HepG2 (cell line): Measurements from ENCODE around the gene PLLP. TPM values are rescaled to one million over a fixed set of nuclear protein-coding genes. Genes with fewer than 3 reads are reported as not detected.
A peak's percentile ranks its signal among the peaks of the same experiment; 100 is the strongest.

ENCODE experiments used
- ATAC-seq: fragments of 200-7000 bp; cut with Tn5 transposase; 3 replicates; pipeline ENCODE4 v1.9.1; 2020; ENCODE audit warnings: mild to moderate bottlenecking, moderate library complexity
- BruUV-seq: library from RNA; stranded (reverse); fragments of 400-500 nt; replicated peaks from 2 replicates; lab custom pipeline; 2021; lab: Mats Ljungman, UMichigan
- CTCF ChIA-PET: fragments of 300-600 bp; formaldehyde crosslinking; extraction: SDS; loops from one replicate; lab custom pipeline; 2021; ENCODE audit warnings: low total read pairs, inconsistent platforms, low intra/inter-chr PET ratio; lab: Yijun Ruan, JAX
- POLR2A ChIA-PET: fragments of 350-600 bp; sonication (Branson Sonifier 250); formaldehyde crosslinking; loops from one replicate; lab custom pipeline; 2020; ENCODE audit warnings: antibody characterized with exemption, inconsistent platforms; lab: Yijun Ruan, JAX
- DNase-seq: peaks from one replicate; pipeline ENCODE4 v3.0.0-alpha.2; 2015; ENCODE audit warnings: low spot score
- FAIRE-seq: peaks from 3 replicates; lab custom pipeline; 2011; peaks lifted over from hg19 to GRCh38; lab: Jason Lieb, UNC
- H2AFZ ChIP-seq: one replicate; pipeline ENCODE4 v1.6.1; 2011; ENCODE audit warnings: low read length, inconsistent platforms
- H3K27ac ChIP-seq: fragments of 300-600 bp; 3 replicates; pipeline ENCODE4 v1.8.0; 2011; ENCODE audit warnings: mixed run types, mild to moderate bottlenecking, mixed read lengths, low read length, inconsistent platforms; ENCODE audit not compliant: insufficient read depth; ENCODE audit errors: extremely low read length
- H3K27me3 ChIP-seq, 2 experiments: fragments of 200-600 bp in 1 of 2; 2 replicates in 1 of 2; 3 replicates in 1 of 2; pipeline versions ENCODE4 v1.6.0 to v1.8.0; 2011; ENCODE audit warnings: low read length in 2 of 2, mild to moderate bottlenecking in 2 of 2, moderate library complexity in 2 of 2, inconsistent platforms in 1 of 2; ENCODE audit not compliant: insufficient read depth in 2 of 2, control insufficient read depth in 1 of 2
- H3K36me3 ChIP-seq, 2 experiments: fragments of 200-600 bp in 1 of 2; replicated peaks in 1 of 2; 2 replicates in 1 of 2; 3 replicates in 1 of 2; pipeline versions ENCODE4 v1.5.1 to v1.8.0; 2011; ENCODE audit warnings: low read length in 2 of 2, inconsistent platforms in 1 of 2; ENCODE audit not compliant: insufficient read depth in 2 of 2, control insufficient read depth in 1 of 2
- H3K4me1 ChIP-seq: 2 replicates; pipeline ENCODE4 v1.5.1; 2012; ENCODE audit warnings: low read length, inconsistent platforms; ENCODE audit not compliant: insufficient read depth
- H3K4me2 ChIP-seq: 2 replicates; pipeline ENCODE4 v1.6.0; 2011; ENCODE audit warnings: low read depth, low read length, inconsistent platforms
- H3K4me3 ChIP-seq, 3 experiments: fragments of 200-600 bp in 1 of 3; sonication (generic), shearing (Covaris generic) in 1 of 3; replicated peaks in 1 of 3; 2 replicates each; pipeline ENCODE4 v1.5.1; 2011 to 2016; ENCODE audit warnings: low read length in 3 of 3, inconsistent platforms in 2 of 3, low read depth in 2 of 3, mild to moderate bottlenecking in 2 of 3, control low read depth in 1 of 3, mixed read lengths in 1 of 3; ENCODE audit not compliant: insufficient read depth in 1 of 3
- H3K79me2 ChIP-seq: one replicate; pipeline ENCODE4 v1.6.1; 2011; ENCODE audit warnings: low read length, inconsistent platforms; ENCODE audit not compliant: insufficient read depth
- H3K9ac ChIP-seq: 2 replicates; pipeline ENCODE4 v1.6.0; 2011; ENCODE audit warnings: mild to moderate bottlenecking, low read depth, low read length, inconsistent platforms; ENCODE audit not compliant: insufficient read depth
- H3K9me3 ChIP-seq: 2 replicates; pipeline ENCODE4 v1.5.1; 2012; ENCODE audit warnings: mild to moderate bottlenecking, low read length
- H4K20me1 ChIP-seq: 2 replicates; pipeline ENCODE4 v1.6.0; 2011; ENCODE audit warnings: inconsistent platforms, mild to moderate bottlenecking, low read length, moderate library complexity; ENCODE audit not compliant: insufficient read depth
- AKAP8 ChIP-seq: sonication (generic); formaldehyde crosslinking; IDR thresholded peaks from 2 replicates; pipeline ENCODE4 v1.5.1; 2020; ENCODE audit warnings: mild to moderate bottlenecking, missing genetic modification reagents
- FOXA3 ChIP-seq: IDR thresholded peaks from 2 replicates; pipeline ENCODE4 v1.6.1; 2016; ENCODE audit warnings: missing genetic modification reagents, missing compliant biosample characterization
- HNRNPLL ChIP-seq: fragments of 200-400 bp; formaldehyde crosslinking; IDR thresholded peaks from 2 replicates; pipeline ENCODE4 v1.6.1; 2017; ENCODE audit warnings: mild to moderate bottlenecking, low read depth, low read length; ENCODE audit not compliant: poor library complexity, severe bottlenecking
- MAFF ChIP-seq: IDR thresholded peaks from 2 replicates; pipeline ENCODE4 v1.6.1; 2011; ENCODE audit warnings: low read depth, low read length, improper control_type of control experiment
- PRMT3 ChIP-seq: sonication (generic); formaldehyde crosslinking; IDR thresholded peaks from 2 replicates; pipeline ENCODE4 v1.8.1; 2022; ENCODE audit warnings: low read depth, mild to moderate bottlenecking, moderate library complexity, missing genetic modification reagents, borderline replicate concordance
- SCMH1 ChIP-seq: sonication (generic); formaldehyde crosslinking; IDR thresholded peaks from 2 replicates; pipeline ENCODE4 v1.9.0; 2021; ENCODE audit warnings: missing genetic modification reagents, mild to moderate bottlenecking, borderline replicate concordance
- TFAP4 ChIP-seq: sonication (generic); IDR thresholded peaks from 2 replicates; pipeline ENCODE4 v1.6.1; 2016; ENCODE audit warnings: low read depth, borderline replicate concordance
- ZNF597 ChIP-seq: sonication (generic); formaldehyde crosslinking; IDR thresholded peaks from 2 replicates; pipeline ENCODE4 v1.5.0; 2020; ENCODE audit warnings: missing genetic modification reagents
- ZNF687 ChIP-seq: sonication (generic); formaldehyde crosslinking; IDR thresholded peaks from 2 replicates; pipeline ENCODE4 v1.5.1; 2020; ENCODE audit warnings: mild to moderate bottlenecking, missing genetic modification reagents, moderate library complexity
- ZNF75D ChIP-seq: sonication (generic); formaldehyde crosslinking; IDR thresholded peaks from 2 replicates; pipeline ENCODE4 v1.8.1; 2023; ENCODE audit warnings: missing genetic modification reagents, mild to moderate bottlenecking, borderline replicate concordance
- WGBS: methylation state at CpG from one replicate; pipeline ENCODE4 v1.1.6; 2017; ENCODE audit warnings: low lambda C conversion rate; 5-methylcytosine and 5-hydroxymethylcytosine counted together
- in situ Hi-C: cut with HindIII; loops from 2 replicates; pipeline ENCODE4 v1.10.0; 2017; ENCODE audit warnings: low pct_unique_long_range_greater_than_20kb; ENCODE audit not compliant: extremely low pct_ligation_motif_present
- intact Hi-C: fragments of 100-400 bp; cut with micrococcal nuclease; formaldehyde crosslinking; loops from one replicate; pipeline ENCODE4 v1.10.0; 2022; ENCODE audit not compliant: unreplicated experiment
- polyA plus RNA-seq, 8 experiments: library from polyadenylated mRNA; depleted of rRNA in 3 of 8; stranded (reverse) in 7 of 8; unstranded in 1 of 8; fragments of >200 nt; fragmentation: Illumina TruSeq in 4 of 8; extraction: Trizol in 4 of 8; gene quantifications; 2 replicates each; pipeline versions ENCODE4 v1.2.1 to v1.2.3, GENCODE V29; 2011 to 2016; ENCODE audit warnings: low read depth in 4 of 8, missing spikeins in 1 of 8, mixed read lengths in 1 of 8; ENCODE audit not compliant: insufficient read depth in 1 of 8
- total RNA-seq, 5 experiments: library from RNA; depleted of rRNA; stranded (reverse); fragments of >200 nt; fragmentation: Illumina TruSeq; extraction: Trizol; gene quantifications; 2 replicates each; pipeline ENCODE4 v1.2.3, GENCODE V29; 2016; ENCODE audit warnings: low read depth in 1 of 5

Gene PLLP
- total and polyA plus RNA-seq, 2 of the 13 experiments (the other 11 are each of a cell fraction or from before 2014, with no cell fraction given): 60.6 to 127 TPM

DNA sequence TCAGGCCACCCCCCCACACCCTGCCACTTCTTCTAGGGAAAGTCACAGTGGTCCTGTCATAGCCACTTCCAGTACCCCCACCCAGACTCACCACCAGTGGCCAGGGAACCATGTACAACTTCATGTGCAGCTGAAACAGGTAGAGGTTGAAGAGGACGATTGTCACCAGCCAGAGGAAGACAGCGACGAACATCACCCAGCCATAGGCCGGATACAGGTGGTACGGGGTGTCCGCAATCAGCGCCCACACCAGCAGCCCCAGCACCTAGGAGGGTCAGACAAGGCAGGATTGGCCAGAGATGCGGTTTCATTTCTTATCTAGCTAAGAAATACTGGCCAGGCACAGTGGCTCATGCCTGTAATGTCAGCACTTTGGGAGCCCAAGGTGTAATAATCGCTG is 22.7 kb downstream of the PLLP start:
- no peak for TF ChIP-seq ZNF597 (CRISPR knock-in tag)
- TF ChIP-seq SCMH1 (CRISPR knock-in tag): no peak
- no peak for TF ChIP-seq TFAP4
- TF ChIP-seq PRMT3 (CRISPR knock-in tag): no peak
- H3K27ac ChIP-seq: no peak overlapping the region

DNA sequence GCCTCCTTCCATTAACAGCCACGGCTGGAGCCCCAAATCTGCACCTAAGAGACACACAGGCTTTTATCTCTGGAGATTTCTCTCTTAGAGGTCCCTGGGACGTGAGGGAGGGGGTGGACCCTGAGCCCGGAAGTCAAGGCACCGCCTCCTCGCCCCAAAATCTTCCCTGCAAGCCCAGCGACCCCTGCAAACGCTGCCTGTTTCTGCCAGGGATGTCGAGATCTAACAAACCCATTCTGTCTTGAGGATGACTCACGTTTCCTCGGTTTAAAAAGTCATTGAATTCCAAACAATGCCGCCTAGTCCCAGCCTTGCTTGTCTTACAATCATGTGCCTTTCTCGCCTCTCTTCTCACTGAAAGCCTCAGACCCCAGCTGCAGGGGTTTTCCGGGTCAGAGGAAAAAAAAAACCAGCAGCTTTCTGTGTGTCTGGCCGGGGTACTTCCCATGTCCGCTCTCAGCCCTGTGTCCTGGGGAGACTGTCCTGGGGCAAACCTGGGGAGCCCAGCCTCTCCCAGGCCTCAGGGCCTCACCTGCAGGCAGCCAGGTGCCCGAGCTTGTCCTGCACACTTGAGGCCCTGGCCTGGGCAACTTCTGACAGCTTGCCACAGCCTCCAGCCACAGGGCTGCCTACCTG is 24.1 kb downstream of the PLLP start:
- H3K27me3 ChIP-seq: no peaks in the 10 kb centered on the region
- H2AFZ ChIP-seq: no peak overlapping the region
- H3K4me2 ChIP-seq: peak overlapping the region; percentile 32
- FAIRE-seq (no peak), DNase-seq (no peak), ATAC-seq (no peak)
- no peaks in the 10 kb centered on the region for H3K9me3 ChIP-seq
- peak overlapping the region; percentile 19 for H3K27ac ChIP-seq
- peaks cover 3% of the 10 kb centered on the region for H3K79me2 ChIP-seq
- 78% methylated on average over 16 of the region's 16 CpGs for WGBS
- H3K9ac ChIP-seq: no peak overlapping the region
- no peaks in the 10 kb centered on the region for H3K4me1 ChIP-seq
- in situ Hi-C loops (no loop called here), intact Hi-C loops (no loop called here)
- no peak overlapping the region for H3K4me3 ChIP-seq
- ChIA-PET POLR2A (interaction anchor here (3.1 kb wide), 1 partner anchor 8 kb away, joined by 11 read pairs; no protein-coding TSS in a partner anchor), CTCF (no interaction called here)
- peaks cover 37 to 70% of the 10 kb centered on the region in 2 experiments for H3K36me3 ChIP-seq
- BruUV-seq: TSS peak; percentile 9
- no peaks in the 10 kb centered on the region for H4K20me1 ChIP-seq
- TF ChIP-seq ZNF687 (peak; percentile 9; the same call in 1 of the 2 replicates), MAFF (no peak), FOXA3 (CRISPR knock-in tag) (no peak), ZNF75D (CRISPR knock-in tag) (0 out of 2 replicates have a peak, but pooled peaks have one; percentile 27), HNRNPLL (no peak), AKAP8 (CRISPR knock-in tag) (no peak)

More for the DNA sequence above, 22.7 kb downstream of the PLLP start:
- in situ Hi-C loops (no loop called here), intact Hi-C loops (no loop called here)
- POLR2A ChIA-PET: interaction anchor here (0.5 to 3.1 kb wide), 2 partner anchors 9 to 19 kb away, joined by 3 to 11 read pairs; no protein-coding TSS in a partner anchor
- DNase-seq (no peak), ATAC-seq (no peak), FAIRE-seq (no peak)
- Histone ChIP-seq H3K4me3 (no peak overlapping the region), H2AFZ (no peak overlapping the region), H3K36me3 (peaks cover 33 to 57% of the 10 kb centered on the region in 2 experiments; a peak in 4 of 5 replicates), H3K9me3 (no peaks in the 10 kb centered on the region), H3K27me3 (no peaks in the 10 kb centered on the region), H3K9ac (no peak overlapping the region), H3K4me2 (no peak overlapping the region), H4K20me1 (peaks cover under 1% of the 10 kb centered on the region), H3K4me1 (peaks cover 9% of the 10 kb centered on the region), H3K79me2 (peaks cover 3% of the 10 kb centered on the region)
- WGBS: 94% methylated on average over 9 of the region's 9 CpGs
- CTCF ChIA-PET: no interaction called here
- BruUV-seq: no TSS peak
